GM18907 (cell line): ENCODE measurements around the gene KLHL6.
A peak's percentile ranks its signal among the peaks of the same experiment; 100 is the strongest.
"Not testable (repeated sequence)": the region's sequence is repeated elsewhere in the genome, so short reads cannot be mapped to it uniquely, and the experiment has no call there.

Experiments
- ATAC-seq: cut with Tn5 transposase; IDR thresholded peaks from one replicate; pipeline ENCODE4 v1.9.1; 2021; ENCODE audit warnings: mild to moderate bottlenecking, moderate library complexity; ENCODE audit not compliant: unreplicated experiment

KLHL6 gene

GRCh38 chr3:183555541-183556081 lies at the start of gene KLHL6:
TSS of gene KLHL6 (minus strand) at chr3:183555706. CDS start at chr3:183555653, 53 bp downstream.
- peak; percentile 92 for ATAC-seq

- no peak for ATAC-seq
Measured at GRCh38 chr3:183597959-183598358, 42.5 kb upstream of the KLHL6 start.

- ATAC-seq: no peak
Measured at GRCh38 chr3:183594636-183595035, 39.1 kb upstream of the KLHL6 start.

GRCh38 chr3:183592821-183593220 lies 37.3 kb upstream of the KLHL6 start:
- no peak for ATAC-seq

GRCh38 chr3:183591881-183592521 lies 36.5 kb upstream of the KLHL6 start:
- ATAC-seq: peak; percentile 97

- ATAC-seq: no peak
Measured at GRCh38 chr3:183590442-183590841, 34.9 kb upstream of the KLHL6 start.

GRCh38 chr3:183587336-183587735 lies 31.8 kb upstream of the KLHL6 start:
- ATAC-seq: no peak

GRCh38 chr3:183586477-183586876 lies 31.0 kb upstream of the KLHL6 start:
- no peak for ATAC-seq

- no peak for ATAC-seq
Measured at GRCh38 chr3:183584914-183585280, 29.4 kb upstream of the KLHL6 start.

GRCh38 chr3:183584246-183584913 lies 28.9 kb upstream of the KLHL6 start:
- no peak for ATAC-seq

- no peak for ATAC-seq
Measured at GRCh38 chr3:183583331-183584245, 28.1 kb upstream of the KLHL6 start.

- no peak for ATAC-seq
Measured at GRCh38 chr3:183582161-183582560, 26.7 kb upstream of the KLHL6 start.

GRCh38 chr3:183581496-183582155 lies 26.1 kb upstream of the KLHL6 start:
- no peak for ATAC-seq

GRCh38 chr3:183579967-183580900 lies 24.7 kb upstream of the KLHL6 start:
- ATAC-seq: no peak

GRCh38 chr3:183578179-183578578 lies 22.7 kb upstream of the KLHL6 start:
- ATAC-seq: no peak

- ATAC-seq: no peak
Measured at GRCh38 chr3:183577346-183577745, 21.8 kb upstream of the KLHL6 start.

- no peak for ATAC-seq
Measured at GRCh38 chr3:183576487-183577107, 21.1 kb upstream of the KLHL6 start.

- ATAC-seq: peak; percentile 85
Measured at GRCh38 chr3:183572935-183573334, 17.4 kb upstream of the KLHL6 start.

GRCh38 chr3:183570191-183570590 lies 14.7 kb upstream of the KLHL6 start:
- ATAC-seq: not testable (repeated sequence)
